Neural progenitor cell (in vitro differentiated cells): ENCODE results near the gene BACH1.

Experiments
- EZH2 ChIP-seq: fragments of 200-600 bp; sonication (generic); IDR thresholded peaks from 2 replicates; pipeline ENCODE4 v1.6.1; 2017; ENCODE audit warnings: antibody characterized with exemption, mild to moderate bottlenecking, moderate library complexity
- EZH2phosphoT487 ChIP-seq: fragments of 200-600 bp; sonication (generic); IDR thresholded peaks from 2 replicates; pipeline ENCODE4 v1.6.1; 2017; ENCODE audit warnings: antibody characterized with exemption
- TF ChIP-seq, protein P1 (sequence below): fragments of 200-600 bp; sonication (generic); IDR thresholded peaks from 2 replicates; pipeline ENCODE4 v1.5.1; 2017; ENCODE audit warnings: antibody characterized with exemption, mild to moderate bottlenecking

DNA sequence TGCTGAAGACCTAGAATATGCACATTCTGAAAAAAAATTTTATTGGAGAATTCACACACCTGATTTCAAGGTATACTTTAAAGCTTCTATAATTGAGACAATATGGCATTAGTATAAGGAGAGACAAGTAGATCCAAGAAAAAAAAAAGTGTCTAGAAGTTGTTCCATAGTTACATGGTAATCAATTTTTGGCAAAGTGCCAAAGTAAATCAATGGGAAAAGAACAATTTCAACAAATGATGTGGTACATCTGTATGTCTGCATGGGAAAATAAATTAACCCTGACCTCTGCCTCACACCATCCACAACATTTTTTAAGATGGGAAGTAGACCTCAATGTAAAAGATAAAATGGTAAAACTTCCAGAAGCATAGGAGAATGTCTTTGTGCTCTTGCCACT is 21.3 kb upstream of the BACH1 start:
- TF ChIP-seq, protein P1, sequence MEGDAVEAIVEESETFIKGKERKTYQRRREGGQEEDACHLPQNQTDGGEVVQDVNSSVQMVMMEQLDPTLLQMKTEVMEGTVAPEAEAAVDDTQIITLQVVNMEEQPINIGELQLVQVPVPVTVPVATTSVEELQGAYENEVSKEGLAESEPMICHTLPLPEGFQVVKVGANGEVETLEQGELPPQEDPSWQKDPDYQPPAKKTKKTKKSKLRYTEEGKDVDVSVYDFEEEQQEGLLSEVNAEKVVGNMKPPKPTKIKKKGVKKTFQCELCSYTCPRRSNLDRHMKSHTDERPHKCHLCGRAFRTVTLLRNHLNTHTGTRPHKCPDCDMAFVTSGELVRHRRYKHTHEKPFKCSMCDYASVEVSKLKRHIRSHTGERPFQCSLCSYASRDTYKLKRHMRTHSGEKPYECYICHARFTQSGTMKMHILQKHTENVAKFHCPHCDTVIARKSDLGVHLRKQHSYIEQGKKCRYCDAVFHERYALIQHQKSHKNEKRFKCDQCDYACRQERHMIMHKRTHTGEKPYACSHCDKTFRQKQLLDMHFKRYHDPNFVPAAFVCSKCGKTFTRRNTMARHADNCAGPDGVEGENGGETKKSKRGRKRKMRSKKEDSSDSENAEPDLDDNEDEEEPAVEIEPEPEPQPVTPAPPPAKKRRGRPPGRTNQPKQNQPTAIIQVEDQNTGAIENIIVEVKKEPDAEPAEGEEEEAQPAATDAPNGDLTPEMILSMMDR, result no peak
- TF ChIP-seq EZH2 (no peak), EZH2phosphoT487 (no peak)
